IMR-90 (cell line): ENCODE results near the gene SYT6. TPM values are rescaled to one million over a fixed set of nuclear protein-coding genes. Genes with fewer than 3 reads are reported as not detected.

Experiments used
- ATAC-seq: fragments of 200-7000 bp; cut with Tn5 transposase; 2 replicates; pipeline ENCODE4 v1.9.1; 2020; ENCODE audit warnings: low read depth, mild to moderate bottlenecking, moderate library complexity
- BruUV-seq: library from RNA; stranded (reverse); fragments of 400-500 nt; replicated peaks from 2 replicates; lab custom pipeline; 2021; lab: Mats Ljungman, UMichigan
- CTCF ChIA-PET: fragments of 300-600 bp; formaldehyde crosslinking; extraction: SDS; loops from one replicate; lab custom pipeline; 2021; ENCODE audit warnings: antibody characterized with exemption; lab: Yijun Ruan, JAX
- POLR2A ChIA-PET: fragments of 300-600 bp; sonication (Branson Sonifier 250); formaldehyde crosslinking; loops from one replicate; lab custom pipeline; 2022; ENCODE audit warnings: antibody characterized with exemption; ENCODE audit not compliant: unreplicated experiment; lab: Charles Lee
- DNase-seq: peaks from one replicate; pipeline ENCODE4 v3.0.0; 2013
- H2AFZ ChIP-seq: replicated peaks from 2 replicates; pipeline ENCODE3; 2013; ENCODE audit warnings: low read length, mild to moderate bottlenecking; ENCODE audit not compliant: poor library complexity
- H2AK5ac ChIP-seq: 2 replicates; pipeline ENCODE4 v1.6.1; 2013; ENCODE audit warnings: low read depth, low read length, inconsistent platforms
- H2AK9ac ChIP-seq: replicated peaks from 2 replicates; pipeline ENCODE3; 2013; ENCODE audit warnings: mild to moderate bottlenecking, low read depth, low read length, moderate library complexity; ENCODE audit not compliant: poor library complexity
- H2BK120ac ChIP-seq: 2 replicates; pipeline ENCODE4 v1.6.1; 2013; ENCODE audit warnings: low read depth, low read length, inconsistent platforms
- H2BK15ac ChIP-seq: 3 replicates; pipeline ENCODE4 v1.6.1; 2013; ENCODE audit warnings: low read depth, low read length, inconsistent platforms
- H2BK20ac ChIP-seq: 2 replicates; pipeline ENCODE4 v1.6.1; 2013; ENCODE audit warnings: low read depth, mild to moderate bottlenecking, inconsistent platforms, low read length, moderate library complexity
- H2BK5ac ChIP-seq: 2 replicates; pipeline ENCODE4 v1.6.1; 2013; ENCODE audit warnings: mild to moderate bottlenecking, low read depth, low read length, inconsistent platforms; ENCODE audit not compliant: poor library complexity, severe bottlenecking
- H3K14ac ChIP-seq: replicated peaks from 2 replicates; pipeline ENCODE4 v1.6.1; 2013; ENCODE audit warnings: low read depth, low read length, inconsistent platforms
- H3K18ac ChIP-seq: 2 replicates; pipeline ENCODE4 v1.6.1; 2013; ENCODE audit warnings: low read depth, low read length, control low read depth
- H3K23ac ChIP-seq: 2 replicates; pipeline ENCODE4 v1.6.1; 2013; ENCODE audit warnings: low read depth, low read length, inconsistent platforms
- H3K27ac ChIP-seq: 2 replicates; pipeline ENCODE4 v1.5.1; 2013; ENCODE audit warnings: mild to moderate bottlenecking, control low read depth, low read length; ENCODE audit not compliant: insufficient read depth
- H3K27me3 ChIP-seq: 2 replicates; pipeline ENCODE4 v1.6.1; 2013; ENCODE audit warnings: low read length; ENCODE audit not compliant: control insufficient read depth, insufficient read depth
- H3K36me3 ChIP-seq: 2 replicates; pipeline ENCODE4 v1.6.1; 2013; ENCODE audit warnings: low read length, mixed read lengths; ENCODE audit not compliant: control insufficient read depth, insufficient read depth
- H3K4ac ChIP-seq: 2 replicates; pipeline ENCODE4 v1.6.1; 2013; ENCODE audit warnings: low read depth, low read length, inconsistent platforms
- H3K4me1 ChIP-seq: 2 replicates; pipeline ENCODE4 v1.6.1; 2013; ENCODE audit warnings: low read length, mixed read lengths; ENCODE audit not compliant: control insufficient read depth, insufficient read depth
- H3K4me2 ChIP-seq: 2 replicates; pipeline ENCODE4 v1.6.1; 2013; ENCODE audit warnings: low read depth, mild to moderate bottlenecking, control low read depth, low read length, moderate library complexity
- H3K4me3 ChIP-seq: 2 replicates; pipeline ENCODE4 v1.5.1; 2013; ENCODE audit warnings: low read depth, mild to moderate bottlenecking, control low read depth, low read length, moderate library complexity; ENCODE audit not compliant: insufficient read depth
- H3K56ac ChIP-seq: 2 replicates; pipeline ENCODE4 v1.6.1; 2013; ENCODE audit warnings: low read length, inconsistent platforms; ENCODE audit not compliant: insufficient read depth; ENCODE audit errors: extremely low read depth
- H3K79me1 ChIP-seq, 2 experiments: 2 replicates each; pipeline ENCODE4 v1.6.1; 2013; ENCODE audit warnings: low read length in 2 of 2, inconsistent platforms in 1 of 2, low read depth in 1 of 2
- H3K9ac ChIP-seq: 2 replicates; pipeline ENCODE4 v1.6.1; 2013; ENCODE audit warnings: low read depth, low read length, control low read depth
- H3K9me1 ChIP-seq: 2 replicates; pipeline ENCODE4 v1.6.1; 2013; ENCODE audit warnings: low read length, inconsistent platforms; ENCODE audit not compliant: insufficient read depth
- H3K9me3 ChIP-seq: 2 replicates; pipeline ENCODE4 v1.6.1; 2013; ENCODE audit warnings: low read length; ENCODE audit not compliant: control insufficient read depth, insufficient read depth
- H4K20me1 ChIP-seq: 2 replicates; pipeline ENCODE4 v1.6.1; 2013; ENCODE audit warnings: low read length, inconsistent platforms; ENCODE audit not compliant: insufficient read depth
- H4K5ac ChIP-seq: 2 replicates; pipeline ENCODE4 v1.6.1; 2013; ENCODE audit warnings: mild to moderate bottlenecking, low read depth, low read length, control low read depth
- H4K8ac ChIP-seq, 2 experiments: 2 replicates each; pipeline ENCODE4 v1.6.1; 2013; ENCODE audit warnings: low read depth in 2 of 2, low read length in 2 of 2, control low read depth in 1 of 2, inconsistent platforms in 1 of 2
- H4K91ac ChIP-seq: 2 replicates; pipeline ENCODE4 v1.6.1; 2013; ENCODE audit warnings: low read depth, low read length, inconsistent platforms; ENCODE audit not compliant: insufficient read depth
- CHD1 ChIP-seq: IDR thresholded peaks from 2 replicates; pipeline ENCODE4 v1.6.1; 2012; ENCODE audit warnings: low read depth, low read length, improper control_type of control experiment
- FOS ChIP-seq: fragments of 150-350 bp; IDR thresholded peaks from 2 replicates; pipeline ENCODE4 v1.6.1; 2016; ENCODE audit warnings: low read depth, low read length
- MXI1 ChIP-seq: IDR thresholded peaks from 2 replicates; pipeline ENCODE4 v1.6.1; 2012; ENCODE audit warnings: low read depth, mild to moderate bottlenecking, low read length, moderate library complexity, borderline replicate concordance
- WGBS, 2 experiments: methylation state at CpG; one replicate each; pipeline versions ENCODE4 v1.1.5 to v1.1.7; 2013; ENCODE audit warnings: missing lambda C conversion rate in 2 of 2; ENCODE audit not compliant: insufficient read length in 1 of 2; ENCODE audit errors: extremely low coverage in 2 of 2; 5-methylcytosine and 5-hydroxymethylcytosine counted together
- dilution Hi-C: fragments of 300-500 bp; cut with HindIII; formaldehyde crosslinking; loops from one replicate; pipeline ENCODE4 v1.14.3; 2018; ENCODE audit warnings: low sequenced_read_pairs; ENCODE audit not compliant: unreplicated experiment
- in situ Hi-C: fragments of 300-500 bp; cut with MboI; formaldehyde crosslinking; loops from 3 replicates; pipeline ENCODE4 v1.14.3; 2019; ENCODE audit warnings: low sequenced_read_pairs, inconsistent platforms, mixed read lengths
- intact Hi-C: fragments of 100-400 bp; cut with micrococcal nuclease; formaldehyde crosslinking; loops from 2 replicates; pipeline ENCODE4 v1.10.0; 2022
- polyA plus RNA-seq, 3 experiments: library from polyadenylated mRNA; depleted of rRNA; stranded (reverse); fragments of >200 nt; gene quantifications; 2 replicates each; pipeline ENCODE4 v1.2.3, GENCODE V29; 2012; ENCODE audit warnings: low replicate concordance in 1 of 3
- total RNA-seq: library from RNA; depleted of rRNA; stranded (reverse); fragments of >200 nt; gene quantifications from 2 replicates; pipeline ENCODE4 v1.2.3, GENCODE V29; 2012
- TF ChIP-seq, protein P1 (sequence below): fragments of 150-350 bp; IDR thresholded peaks from 2 replicates; pipeline ENCODE4 v1.6.1; 2017; ENCODE audit warnings: mild to moderate bottlenecking, antibody characterized with exemption, low read length, low read depth
- TF ChIP-seq, protein P2 (sequence below): fragments of 150-350 bp; IDR thresholded peaks from 2 replicates; pipeline ENCODE4 v1.6.1; 2016; ENCODE audit warnings: low read depth, mild to moderate bottlenecking, low read length, moderate library complexity, borderline replicate concordance

Gene SYT6
- total and polyA plus RNA-seq, 2 of the 4 experiments (the other 2 are of a cell fraction), result not detected

DNA sequence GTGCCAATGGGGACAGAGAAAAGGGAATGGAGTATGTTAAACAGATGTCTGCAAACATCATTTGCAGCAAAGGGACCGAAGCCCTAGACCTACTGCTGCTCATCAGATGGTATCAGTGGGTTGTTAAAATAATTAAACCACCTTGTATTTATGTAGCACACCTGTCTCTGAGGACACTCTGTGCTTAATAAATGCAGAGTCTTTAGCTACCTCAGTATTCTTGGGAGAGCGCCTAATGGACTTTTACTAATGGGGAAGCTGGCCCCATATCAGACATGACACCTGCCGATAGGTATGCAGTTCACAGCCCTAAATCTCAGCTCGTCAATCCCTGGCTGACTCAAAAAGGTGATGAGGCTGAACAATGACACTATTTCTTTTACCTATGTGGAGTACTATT lies 54.4 kb downstream of the SYT6 start:
- Histone ChIP-seq H2AK9ac (no peak overlapping the region), H2BK15ac (no peak overlapping the region), H3K79me1 (no peaks in the 10 kb centered on the region), H3K9me1 (no peaks in the 10 kb centered on the region; the same call in 1 of the 2 replicates), H3K23ac (no peak overlapping the region), H3K4me2 (no peak overlapping the region), H3K36me3 (no peaks in the 10 kb centered on the region), H3K27ac (no peak overlapping the region), H2AK5ac (no peak overlapping the region), H3K27me3 (peaks cover 29% of the 10 kb centered on the region), H3K4ac (no peak overlapping the region), H3K9ac (no peak overlapping the region), H4K20me1 (no peaks in the 10 kb centered on the region), H3K4me1 (no peaks in the 10 kb centered on the region), H3K4me3 (no peak overlapping the region), H2BK20ac (no peak overlapping the region), H3K14ac (no peak overlapping the region), H3K56ac (no peak overlapping the region), H4K8ac (no peak overlapping the region), H2BK120ac (no peak overlapping the region), H2AFZ (no peak overlapping the region), H2BK5ac (no peak overlapping the region), H4K91ac (no peak overlapping the region), H3K9me3 (no peaks in the 10 kb centered on the region), H3K18ac (no peak overlapping the region), H4K5ac (no peak overlapping the region)
- dilution Hi-C loops (no loop called here), intact Hi-C loops (no loop called here), in situ Hi-C loops (no loop called here)
- no TSS peak for BruUV-seq
- ATAC-seq (no peak), DNase-seq (no peak)
- TF ChIP-seq MXI1, result no peak
- TF ChIP-seq, protein P1, sequence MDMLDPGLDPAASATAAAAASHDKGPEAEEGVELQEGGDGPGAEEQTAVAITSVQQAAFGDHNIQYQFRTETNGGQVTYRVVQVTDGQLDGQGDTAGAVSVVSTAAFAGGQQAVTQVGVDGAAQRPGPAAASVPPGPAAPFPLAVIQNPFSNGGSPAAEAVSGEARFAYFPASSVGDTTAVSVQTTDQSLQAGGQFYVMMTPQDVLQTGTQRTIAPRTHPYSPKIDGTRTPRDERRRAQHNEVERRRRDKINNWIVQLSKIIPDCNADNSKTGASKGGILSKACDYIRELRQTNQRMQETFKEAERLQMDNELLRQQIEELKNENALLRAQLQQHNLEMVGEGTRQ, result no peak
- TF ChIP-seq FOS, result no peak
- TF ChIP-seq CHD1, result no peak
- TF ChIP-seq, protein P2, sequence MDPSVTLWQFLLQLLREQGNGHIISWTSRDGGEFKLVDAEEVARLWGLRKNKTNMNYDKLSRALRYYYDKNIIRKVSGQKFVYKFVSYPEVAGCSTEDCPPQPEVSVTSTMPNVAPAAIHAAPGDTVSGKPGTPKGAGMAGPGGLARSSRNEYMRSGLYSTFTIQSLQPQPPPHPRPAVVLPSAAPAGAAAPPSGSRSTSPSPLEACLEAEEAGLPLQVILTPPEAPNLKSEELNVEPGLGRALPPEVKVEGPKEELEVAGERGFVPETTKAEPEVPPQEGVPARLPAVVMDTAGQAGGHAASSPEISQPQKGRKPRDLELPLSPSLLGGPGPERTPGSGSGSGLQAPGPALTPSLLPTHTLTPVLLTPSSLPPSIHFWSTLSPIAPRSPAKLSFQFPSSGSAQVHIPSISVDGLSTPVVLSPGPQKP, result no peak
- CTCF ChIA-PET, result no interaction called here
- no CpG with 5 or more reads among the region's 4 CpGs for whole genome bisulfite sequencing, 2 experiments
- POLR2A ChIA-PET, result no interaction called here
